Type B pancreatic cell (in vitro differentiated cells): ENCODE results near the gene TCAF1. TPM values are rescaled to one million over a fixed set of nuclear protein-coding genes. Genes with fewer than 3 reads are reported as not detected.

ENCODE experiments used
- DNase-seq: peaks from one replicate; pipeline ENCODE4 v3.0.0; 2021; ENCODE audit warnings: mixed read lengths; ENCODE audit not compliant: unreplicated experiment; ENCODE audit errors: extremely low spot score
- H3K27ac Mint-ChIP-seq: 2 replicates; pipeline ENCODE4 v1.8.0; 2021; ENCODE audit warnings: mild to moderate bottlenecking, mixed read lengths
- H3K27me3 Mint-ChIP-seq: 2 replicates; pipeline ENCODE4 v1.8.0; 2021; ENCODE audit warnings: mixed read lengths
- H3K36me3 Mint-ChIP-seq: 2 replicates; pipeline ENCODE4 v1.8.0; 2021; ENCODE audit warnings: mixed read lengths
- H3K4me1 Mint-ChIP-seq: one replicate; pipeline ENCODE4 v1.8.0; 2021; ENCODE audit warnings: mixed read lengths; ENCODE audit not compliant: unreplicated experiment
- H3K4me3 Mint-ChIP-seq: 2 replicates; pipeline ENCODE4 v1.8.0; 2021; ENCODE audit warnings: mild to moderate bottlenecking, mixed read lengths
- H3K9me3 Mint-ChIP-seq: 2 replicates; pipeline ENCODE4 v1.8.0; 2021; ENCODE audit warnings: mixed read lengths
- total RNA-seq: library from RNA; stranded (reverse); gene quantifications from 2 replicates; pipeline ENCODE4 v1.2.1, GENCODE V29; 2021; ENCODE audit warnings: low replicate concordance
- TF ChIP-seq, protein P1 (sequence below): fragments of 200-600 bp; sonication (generic); conservative IDR thresholded peaks from 2 replicates; pipeline ENCODE4 v1.5.0; 2021; ENCODE audit warnings: antibody characterized with exemption, mild to moderate bottlenecking

The TCAF1 gene
- total RNA-seq, 1 donor from 2014 or later, result 71.2 TPM

DNA sequence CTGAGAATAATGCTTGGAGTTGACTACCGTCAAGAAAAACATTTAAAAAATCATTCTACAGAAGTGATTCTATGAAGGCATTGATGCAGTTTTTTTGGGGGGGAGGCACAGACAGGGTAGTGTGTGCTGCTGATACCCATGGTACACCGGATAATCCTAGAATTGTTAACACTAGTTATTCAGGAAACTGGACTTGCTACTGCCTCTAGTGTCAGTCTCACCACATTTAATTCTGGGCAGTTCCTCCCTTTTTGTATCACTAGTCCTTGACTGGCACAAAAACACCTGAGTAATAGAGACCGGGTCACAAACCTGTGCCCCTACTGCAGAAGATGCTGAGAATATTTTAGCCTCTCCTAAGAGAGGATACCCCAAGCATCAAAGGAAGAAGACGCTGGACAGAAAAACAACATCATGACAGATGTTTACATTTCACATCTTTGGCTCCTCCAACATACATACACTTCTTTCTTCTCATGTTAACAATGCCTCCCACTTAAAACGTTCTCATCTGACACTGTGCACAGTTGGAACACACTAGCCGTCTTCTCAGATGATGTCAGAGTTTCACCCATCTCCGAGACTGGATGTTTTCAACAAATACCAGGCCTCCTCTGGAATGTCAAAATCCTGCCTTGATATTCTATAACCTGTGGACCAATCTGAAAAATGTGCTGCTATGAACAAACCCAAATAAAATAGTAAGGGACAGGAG is 13.1 kb upstream of the TCAF1 start:
- Mint-ChIP-seq H3K27ac (no peak overlapping the region), H3K27me3 (no peaks in the 10 kb centered on the region), H3K36me3 (no peaks in the 10 kb centered on the region), H3K4me1 (no peaks in the 10 kb centered on the region), H3K4me3 (no peak overlapping the region), H3K9me3 (no peaks in the 10 kb centered on the region)
- no peak for DNase-seq
- TF ChIP-seq, protein P1, sequence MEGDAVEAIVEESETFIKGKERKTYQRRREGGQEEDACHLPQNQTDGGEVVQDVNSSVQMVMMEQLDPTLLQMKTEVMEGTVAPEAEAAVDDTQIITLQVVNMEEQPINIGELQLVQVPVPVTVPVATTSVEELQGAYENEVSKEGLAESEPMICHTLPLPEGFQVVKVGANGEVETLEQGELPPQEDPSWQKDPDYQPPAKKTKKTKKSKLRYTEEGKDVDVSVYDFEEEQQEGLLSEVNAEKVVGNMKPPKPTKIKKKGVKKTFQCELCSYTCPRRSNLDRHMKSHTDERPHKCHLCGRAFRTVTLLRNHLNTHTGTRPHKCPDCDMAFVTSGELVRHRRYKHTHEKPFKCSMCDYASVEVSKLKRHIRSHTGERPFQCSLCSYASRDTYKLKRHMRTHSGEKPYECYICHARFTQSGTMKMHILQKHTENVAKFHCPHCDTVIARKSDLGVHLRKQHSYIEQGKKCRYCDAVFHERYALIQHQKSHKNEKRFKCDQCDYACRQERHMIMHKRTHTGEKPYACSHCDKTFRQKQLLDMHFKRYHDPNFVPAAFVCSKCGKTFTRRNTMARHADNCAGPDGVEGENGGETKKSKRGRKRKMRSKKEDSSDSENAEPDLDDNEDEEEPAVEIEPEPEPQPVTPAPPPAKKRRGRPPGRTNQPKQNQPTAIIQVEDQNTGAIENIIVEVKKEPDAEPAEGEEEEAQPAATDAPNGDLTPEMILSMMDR, result no peak

DNA sequence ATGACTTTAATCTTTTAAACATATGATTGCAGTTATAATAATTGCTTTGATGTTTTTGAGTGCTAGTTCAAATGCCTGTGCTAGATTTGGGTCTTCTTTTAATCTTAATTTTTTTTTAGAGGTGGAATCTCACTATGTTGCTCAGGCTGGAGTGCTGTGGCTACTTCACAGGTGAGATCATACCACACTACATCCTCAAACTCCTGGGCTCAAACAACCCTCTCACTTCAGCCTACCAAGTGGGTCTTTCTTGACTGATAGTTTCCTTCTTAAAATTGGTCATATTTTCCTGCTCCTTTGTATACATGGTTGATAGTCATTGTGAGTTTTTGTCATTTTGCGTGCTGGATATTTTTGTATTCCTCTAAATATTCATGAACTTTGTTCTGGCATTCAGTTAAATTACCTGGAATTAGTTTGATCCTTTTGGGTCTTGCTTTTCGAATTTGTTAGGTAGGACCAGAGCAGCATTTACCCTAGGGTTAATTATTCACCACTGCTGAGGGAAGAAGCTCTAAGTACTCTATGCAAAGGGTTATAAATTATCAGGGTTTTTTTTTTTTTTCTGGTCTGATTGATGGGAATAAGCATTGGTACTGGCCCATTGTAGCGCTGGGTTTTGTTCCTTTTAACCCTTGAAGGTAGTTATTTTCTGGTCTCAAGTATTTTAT is 12.1 kb upstream of the TCAF1 start:
- TF ChIP-seq, protein P1, result no peak
- Mint-ChIP-seq H3K36me3 (no peaks in the 10 kb centered on the region), H3K4me3 (no peak overlapping the region), H3K27me3 (no peaks in the 10 kb centered on the region), H3K9me3 (no peaks in the 10 kb centered on the region), H3K4me1 (no peaks in the 10 kb centered on the region), H3K27ac (no peak overlapping the region)
- no peak for DNase-seq

DNA sequence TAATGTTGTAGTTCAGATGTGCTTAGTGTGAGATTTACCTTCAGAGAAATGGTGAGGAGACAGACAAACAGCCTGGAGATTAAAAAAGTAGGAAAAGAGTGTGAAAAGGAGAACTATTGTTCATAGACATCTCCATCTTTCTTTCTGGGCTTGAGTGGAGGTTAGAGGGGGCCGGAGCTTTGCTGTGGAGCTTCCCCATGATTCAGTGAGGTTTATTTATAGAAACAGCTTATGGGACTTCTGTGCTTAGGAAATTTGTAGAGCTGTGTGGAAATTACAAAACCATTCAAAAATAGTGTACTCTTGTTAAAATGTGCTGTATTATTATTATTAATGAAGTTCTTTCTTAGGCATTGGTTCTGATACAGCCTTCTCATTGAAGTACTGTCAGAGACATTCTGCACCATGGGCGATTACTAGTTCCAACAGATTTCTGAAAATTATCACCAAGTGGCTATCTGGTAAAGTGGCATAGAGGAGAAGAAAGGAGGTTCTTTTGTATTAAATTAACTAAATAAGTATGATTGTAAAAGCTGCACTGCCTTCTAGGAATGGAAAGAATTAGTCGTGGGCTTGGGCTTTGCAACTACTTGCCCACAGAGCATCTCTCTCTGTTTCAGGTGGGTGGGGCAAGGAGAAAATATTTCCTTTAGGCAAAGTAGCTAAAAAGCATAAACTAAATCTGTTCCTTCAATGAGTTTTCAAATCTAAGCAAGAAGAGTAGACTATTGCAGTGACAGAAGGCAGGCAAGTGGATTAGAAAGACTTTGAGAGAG is 8.7 kb upstream of the TCAF1 start:
- Mint-ChIP-seq H3K27me3 (no peaks in the 10 kb centered on the region), H3K27ac (no peak overlapping the region), H3K4me3 (no peak overlapping the region), H3K36me3 (no peaks in the 10 kb centered on the region), H3K4me1 (no peaks in the 10 kb centered on the region), H3K9me3 (no peaks in the 10 kb centered on the region)
- TF ChIP-seq, protein P1, result no peak
- no peak for DNase-seq

DNA sequence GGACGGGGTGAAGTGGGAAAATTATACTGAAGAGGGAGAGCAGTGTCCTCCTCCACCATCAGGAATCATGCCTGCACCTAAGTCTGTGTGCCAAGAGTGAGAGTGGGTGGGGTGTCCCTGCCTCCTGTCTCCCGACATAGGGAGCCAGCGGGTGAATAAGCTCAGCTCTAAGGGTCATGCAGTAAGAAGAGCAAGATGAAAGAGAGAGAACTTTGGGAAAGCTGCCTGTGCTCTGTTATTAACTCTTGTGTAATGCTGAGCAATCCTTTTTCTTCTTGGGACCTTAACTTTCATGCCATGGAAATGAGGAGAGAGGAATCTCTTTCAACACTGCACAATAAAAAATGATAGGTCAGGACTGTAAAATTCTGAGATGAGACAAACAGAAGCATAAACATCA is 7.9 kb upstream of the TCAF1 start:
- Mint-ChIP-seq H3K4me1 (peaks cover 5% of the 10 kb centered on the region), H3K36me3 (no peaks in the 10 kb centered on the region), H3K9me3 (no peaks in the 10 kb centered on the region), H3K27ac (no peak overlapping the region), H3K4me3 (no peak overlapping the region), H3K27me3 (no peaks in the 10 kb centered on the region)
- DNase-seq, result no peak
- TF ChIP-seq, protein P1, result no peak

DNA sequence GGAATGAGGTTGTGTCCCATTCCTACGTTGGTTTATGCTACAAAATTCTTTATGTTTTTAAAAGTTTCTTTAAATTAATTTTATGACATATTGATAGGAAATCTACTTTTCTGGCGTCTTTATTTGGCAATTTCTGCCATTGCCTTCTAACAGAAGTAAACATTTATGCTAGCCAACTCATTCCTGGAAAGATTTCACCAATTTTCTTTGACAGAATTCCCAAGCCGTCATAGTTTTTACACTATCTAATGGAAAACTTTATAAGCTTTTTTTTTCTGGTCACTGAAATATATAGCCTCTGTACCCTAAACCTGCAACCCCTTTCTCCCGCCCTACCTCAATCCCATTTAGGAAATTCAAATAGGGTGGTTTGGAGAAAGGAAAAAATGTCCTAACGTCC is 6.1 kb upstream of the TCAF1 start:
- Mint-ChIP-seq H3K9me3 (no peaks in the 10 kb centered on the region), H3K27ac (no peak overlapping the region), H3K36me3 (no peaks in the 10 kb centered on the region), H3K4me1 (peaks cover 5% of the 10 kb centered on the region), H3K27me3 (no peaks in the 10 kb centered on the region), H3K4me3 (no peak overlapping the region)
- no peak for DNase-seq
- TF ChIP-seq, protein P1, result no peak
